B cell (primary cell): ENCODE data around the gene HOXC4. TPM values are rescaled to one million over a fixed set of nuclear protein-coding genes. Genes with fewer than 3 reads are reported as not detected.

Experiments
- ATAC-seq: fragments of 200-7000 bp; cut with Tn5 transposase; one replicate; pipeline ENCODE4 v1.10.0; 2021; ENCODE audit warnings: low read depth, mild to moderate bottlenecking, moderate number of reproducible peaks, moderate library complexity
- CTCF ChIA-PET: fragments of 350-600 bp; sonication (Branson Sonifier 250); formaldehyde crosslinking; loops from one replicate; lab custom pipeline; 2021; ENCODE audit warnings: antibody characterized with exemption, inconsistent platforms; lab: Charles Lee
- POLR2A ChIA-PET: fragments of 350-600 bp; sonication (Branson Sonifier 250); formaldehyde crosslinking; loops from one replicate; lab custom pipeline; 2021; ENCODE audit warnings: antibody characterized with exemption; lab: Charles Lee
- DNase-seq: peaks from one replicate; pipeline ENCODE4 v3.0.0; 2013
- H2AFZ ChIP-seq: 2 replicates; pipeline ENCODE4 v1.6.1; 2012; ENCODE audit warnings: mild to moderate bottlenecking, low read depth, low read length; ENCODE audit not compliant: insufficient read depth, poor library complexity, severe bottlenecking
- H3K27ac ChIP-seq, 2 donors: 1 replicate in 1 of 2; 2 replicates in 1 of 2; pipeline ENCODE4 v1.5.1; 2012 to 2013; ENCODE audit warnings: low read length in 2 of 2, mild to moderate bottlenecking in 2 of 2, moderate library complexity in 1 of 2
- H3K27me3 ChIP-seq, 4 experiments: fragments of 200-600 bp in 1 of 4; sonication (generic) in 1 of 4; replicated peaks in 1 of 4; 1 replicate in 2 of 4; 2 replicates in 2 of 4; pipeline versions ENCODE4 v1.6.1 to v1.7.0; 2013 to 2016; ENCODE audit warnings: low read length in 3 of 4, mild to moderate bottlenecking in 2 of 4, mixed read lengths in 1 of 4, moderate library complexity in 1 of 4; ENCODE audit not compliant: insufficient read depth in 4 of 4, control insufficient read depth in 3 of 4; ENCODE audit errors: control extremely low read depth in 1 of 4
- H3K36me3 ChIP-seq, 2 experiments: replicated peaks in 1 of 2; 1 replicate in 1 of 2; 2 replicates in 1 of 2; pipeline versions ENCODE4 v1.6.1 to v1.7.1; 2013; ENCODE audit warnings: low read length in 1 of 2; ENCODE audit not compliant: insufficient read depth in 2 of 2, control insufficient read depth in 1 of 2; ENCODE audit errors: control extremely low read depth in 1 of 2, extremely low read depth in 1 of 2
- H3K4me1 ChIP-seq, 2 donors: fragments of 200-600 bp in 1 of 2; sonication (generic) in 1 of 2; 1 replicate in 1 of 2; 2 replicates in 1 of 2; pipeline versions ENCODE4 v1.5.1 to v1.6.1; 2013 to 2017; ENCODE audit warnings: low read length in 2 of 2; ENCODE audit not compliant: control insufficient read depth in 2 of 2, insufficient read depth in 2 of 2
- H3K4me2 ChIP-seq: replicated peaks from 2 replicates; pipeline ENCODE3; 2012; ENCODE audit warnings: mild to moderate bottlenecking, low read depth, low read length; ENCODE audit not compliant: poor library complexity, severe bottlenecking
- H3K4me3 ChIP-seq, 5 experiments: fragments of 200-600 bp in 1 of 5; sonication (generic) in 1 of 5; 1 replicate in 3 of 5; 2 replicates in 2 of 5; pipeline versions ENCODE4 v1.5.1 to v1.7.0; 2011 to 2016; ENCODE audit warnings: low read length in 4 of 5, mild to moderate bottlenecking in 4 of 5, low read depth in 2 of 5, control low read depth in 1 of 5, moderate library complexity in 1 of 5; ENCODE audit not compliant: insufficient read depth in 1 of 5; ENCODE audit errors: control extremely low read depth in 1 of 5, extremely low read depth in 1 of 5
- H3K79me2 ChIP-seq: fragments of 200-600 bp; sonication (generic); one replicate; pipeline ENCODE4 v1.6.0; 2016; ENCODE audit warnings: low read length; ENCODE audit not compliant: control insufficient read depth, insufficient read depth
- H3K9ac ChIP-seq: fragments of 200-600 bp; sonication (generic); 2 replicates; pipeline ENCODE4 v1.6.1; 2017; ENCODE audit warnings: mild to moderate bottlenecking, low read length, moderate library complexity
- H3K9me3 ChIP-seq, 3 donors: one replicate each; pipeline versions ENCODE4 v1.6.1 to v1.7.1; 2013; ENCODE audit warnings: low read length in 2 of 3; ENCODE audit not compliant: control insufficient read depth in 2 of 3, insufficient read depth in 1 of 3; ENCODE audit errors: control extremely low read depth in 1 of 3
- H4K20me1 ChIP-seq: 2 replicates; pipeline ENCODE4 v1.6.0; 2012; ENCODE audit warnings: mild to moderate bottlenecking, low read length; ENCODE audit not compliant: insufficient read depth, control insufficient read depth, poor library complexity, severe bottlenecking
- H3K27ac Mint-ChIP-seq: one replicate; pipeline ENCODE4 v1.8.0; 2021; ENCODE audit warnings: mixed read lengths
- H3K27me3 Mint-ChIP-seq: one replicate; pipeline ENCODE4 v1.8.0; 2021; ENCODE audit warnings: mixed read lengths
- H3K4me1 Mint-ChIP-seq: one replicate; pipeline ENCODE4 v1.8.0; 2021; ENCODE audit warnings: mixed read lengths
- H3K4me3 Mint-ChIP-seq: one replicate; pipeline ENCODE4 v1.8.0; 2021; ENCODE audit warnings: mixed read lengths
- H3K9me3 Mint-ChIP-seq: one replicate; pipeline ENCODE4 v1.8.0; 2022; ENCODE audit warnings: mixed read lengths; ENCODE audit not compliant: insufficient read depth
- EZH2 ChIP-seq: IDR thresholded peaks from 2 replicates; pipeline ENCODE4 v1.6.1; 2012; ENCODE audit warnings: borderline replicate concordance, low read depth, mild to moderate bottlenecking, moderate library complexity, low read length; ENCODE audit not compliant: insufficient read depth, poor library complexity, severe bottlenecking
- WGBS: methylation state at CpG from one replicate; pipeline ENCODE4 v1.1.5; 2013; ENCODE audit warnings: missing lambda C conversion rate; ENCODE audit not compliant: insufficient coverage; 5-methylcytosine and 5-hydroxymethylcytosine counted together
- intact Hi-C: fragments of 100-400 bp; cut with micrococcal nuclease; formaldehyde crosslinking; loops from one replicate; pipeline ENCODE4 v1.10.0; 2022
- polyA plus RNA-seq: library from polyadenylated mRNA; depleted of rRNA; stranded (reverse); fragments of >200 nt; gene quantifications from 2 replicates; pipeline ENCODE4 v1.2.3, GENCODE V29; 2012
- total RNA-seq, 2 donors: library from RNA; stranded (reverse); fragments of 120-200 nt in 1 of 2; gene quantifications; 1 replicate in 1 of 2; 2 replicates in 1 of 2; pipeline versions ENCODE4 v1.2.3 to v1.2.4, GENCODE V29; 2013 to 2022
- TF ChIP-seq, protein P1 (sequence below): fragments of 200-600 bp; IDR thresholded peaks from one replicate; pipeline ENCODE4 v1.8.0; 2022; ENCODE audit warnings: antibody characterized with exemption, mild to moderate bottlenecking

Gene HOXC4
- total and polyA plus RNA-seq, 2 donors (not counting 1 experiment from before 2014, with no cell fraction given): 4.3 to 6.5 TPM

GRCh38 chr12:54045868-54046521 lies 7.6 kb upstream of the HOXC4 start:
- Histone ChIP-seq H3K79me2 (no peaks in the 10 kb centered on the region), H4K20me1 (no peaks in the 10 kb centered on the region), H3K9ac (no peak overlapping the region), H3K36me3 (no peaks in the 10 kb centered on the region), H2AFZ (no peak overlapping the region), H3K4me2 (no peak overlapping the region), H3K4me1 (peaks cover 21% of the 10 kb centered on the region in 2 donors), H3K27ac (no peak overlapping the region), H3K4me3 (no peak overlapping the region), H3K9me3 (peaks cover 0 to 18% (median 2%) of the 10 kb centered on the region in 3 donors), H3K27me3 (peaks cover 2 to 88% (median 80%) of the 10 kb centered on the region in 4 experiments)
- 57% methylated on average over 11 of the region's 16 CpGs for WGBS
- no peaks in the 10 kb centered on the region for H3K9me3 Mint-ChIP-seq
- DNase-seq: no peak
- TF ChIP-seq EZH2: no peak
- TF ChIP-seq, protein P1, sequence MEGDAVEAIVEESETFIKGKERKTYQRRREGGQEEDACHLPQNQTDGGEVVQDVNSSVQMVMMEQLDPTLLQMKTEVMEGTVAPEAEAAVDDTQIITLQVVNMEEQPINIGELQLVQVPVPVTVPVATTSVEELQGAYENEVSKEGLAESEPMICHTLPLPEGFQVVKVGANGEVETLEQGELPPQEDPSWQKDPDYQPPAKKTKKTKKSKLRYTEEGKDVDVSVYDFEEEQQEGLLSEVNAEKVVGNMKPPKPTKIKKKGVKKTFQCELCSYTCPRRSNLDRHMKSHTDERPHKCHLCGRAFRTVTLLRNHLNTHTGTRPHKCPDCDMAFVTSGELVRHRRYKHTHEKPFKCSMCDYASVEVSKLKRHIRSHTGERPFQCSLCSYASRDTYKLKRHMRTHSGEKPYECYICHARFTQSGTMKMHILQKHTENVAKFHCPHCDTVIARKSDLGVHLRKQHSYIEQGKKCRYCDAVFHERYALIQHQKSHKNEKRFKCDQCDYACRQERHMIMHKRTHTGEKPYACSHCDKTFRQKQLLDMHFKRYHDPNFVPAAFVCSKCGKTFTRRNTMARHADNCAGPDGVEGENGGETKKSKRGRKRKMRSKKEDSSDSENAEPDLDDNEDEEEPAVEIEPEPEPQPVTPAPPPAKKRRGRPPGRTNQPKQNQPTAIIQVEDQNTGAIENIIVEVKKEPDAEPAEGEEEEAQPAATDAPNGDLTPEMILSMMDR: no peak
- peaks cover 21% of the 10 kb centered on the region for H3K4me1 Mint-ChIP-seq
- POLR2A ChIA-PET: no interaction called here
- no peak overlapping the region for H3K4me3 Mint-ChIP-seq
- intact Hi-C loops: no loop called here
- H3K27ac Mint-ChIP-seq: no peak overlapping the region
- CTCF ChIA-PET: interaction anchor here (1.1 to 1.2 kb wide), 3 partner anchors 14 to 162 kb away, joined by 3 to 6 read pairs (median 5); no protein-coding TSS in a partner anchor
- ATAC-seq: no peak
- peaks cover 90% of the 10 kb centered on the region for H3K27me3 Mint-ChIP-seq

DNA sequence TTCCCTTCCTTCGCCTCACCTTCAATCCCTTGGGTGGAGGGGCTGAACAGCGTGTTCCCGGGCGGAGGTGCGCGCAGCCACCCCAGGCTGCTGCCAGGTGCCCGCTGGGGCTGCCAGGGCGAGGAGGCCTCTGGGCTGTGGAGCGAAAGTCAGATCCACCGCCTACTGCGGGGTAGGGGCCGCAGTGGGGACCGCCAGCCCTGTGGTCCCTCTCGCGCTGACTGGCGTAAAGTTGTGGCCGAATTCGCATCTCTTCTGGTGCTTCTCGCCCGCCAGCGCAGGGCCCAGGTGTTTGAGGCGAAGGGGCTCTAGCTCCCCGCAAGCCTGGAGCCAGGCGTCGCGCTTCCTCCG lies 6.9 kb upstream of the HOXC4 start:
- CTCF ChIA-PET: interaction anchor here (1.1 kb wide), 1 partner anchor 14 kb away, joined by 3 read pairs; the partner anchor contains the start of gene HOXC5
- no peaks in the 10 kb centered on the region for H4K20me1 ChIP-seq
- Mint-ChIP-seq H3K27me3 (peaks cover 91% of the 10 kb centered on the region), H3K4me3 (peak overlapping the region; percentile 66), H3K4me1 (peaks cover 26% of the 10 kb centered on the region), H3K27ac (no peak overlapping the region), H3K9me3 (no peaks in the 10 kb centered on the region)
- no peaks in the 10 kb centered on the region for H3K36me3 ChIP-seq
- H3K9me3 ChIP-seq: peaks cover 0 to 24% (median 2%) of the 10 kb centered on the region in 3 donors
- no peak overlapping the region for H3K27ac ChIP-seq
- H2AFZ ChIP-seq: peak overlapping the region; percentile 27
- peak overlapping the region; percentile 67 for H3K4me2 ChIP-seq
- no peak overlapping the region for H3K9ac ChIP-seq
- 16% methylated on average over 27 of the region's 27 CpGs for WGBS
- H3K4me1 ChIP-seq: peaks cover 28 to 29% of the 10 kb centered on the region in 2 donors
- H3K4me3 ChIP-seq: peak overlapping the region in 2 of 5 experiments; percentile 11 to 33
- intact Hi-C loops: no loop called here
- ATAC-seq (no peak), DNase-seq (no peak)
- peaks cover 2 to 93% (median 82%) of the 10 kb centered on the region in 4 experiments for H3K27me3 ChIP-seq
- TF ChIP-seq, protein P1: no peak
- no peak for TF ChIP-seq EZH2
- H3K79me2 ChIP-seq: no peaks in the 10 kb centered on the region
- POLR2A ChIA-PET: no interaction called here
